Mucosa of stomach (tissue), 1 donor: ENCODE measurements around the gene TRAPPC2L.

Experiments
- H3K27me3 ChIP-seq: one replicate; pipeline ENCODE4 v1.7.0; 2013; ENCODE audit warnings: mild to moderate bottlenecking, low read length; ENCODE audit not compliant: control insufficient read depth, insufficient read depth
- H3K36me3 ChIP-seq: one replicate; pipeline ENCODE4 v1.7.0; 2013; ENCODE audit warnings: low read length; ENCODE audit not compliant: control insufficient read depth, insufficient read depth
- H3K4me1 ChIP-seq: one replicate; pipeline ENCODE4 v1.7.0; 2013; ENCODE audit warnings: mild to moderate bottlenecking, low read length; ENCODE audit not compliant: control insufficient read depth, insufficient read depth
- H3K4me3 ChIP-seq: one replicate; pipeline ENCODE4 v1.7.0; 2013; ENCODE audit warnings: low read length
- H3K9ac ChIP-seq: one replicate; pipeline ENCODE4 v1.7.0; 2013; ENCODE audit warnings: mild to moderate bottlenecking, low read length, moderate library complexity
- H3K9me3 ChIP-seq: one replicate; pipeline ENCODE4 v1.7.0; 2013; ENCODE audit warnings: mild to moderate bottlenecking, low read length, moderate library complexity; ENCODE audit not compliant: control insufficient read depth
- donor health status: Pancreatic carcinoma.

The TRAPPC2L gene

DNA sequence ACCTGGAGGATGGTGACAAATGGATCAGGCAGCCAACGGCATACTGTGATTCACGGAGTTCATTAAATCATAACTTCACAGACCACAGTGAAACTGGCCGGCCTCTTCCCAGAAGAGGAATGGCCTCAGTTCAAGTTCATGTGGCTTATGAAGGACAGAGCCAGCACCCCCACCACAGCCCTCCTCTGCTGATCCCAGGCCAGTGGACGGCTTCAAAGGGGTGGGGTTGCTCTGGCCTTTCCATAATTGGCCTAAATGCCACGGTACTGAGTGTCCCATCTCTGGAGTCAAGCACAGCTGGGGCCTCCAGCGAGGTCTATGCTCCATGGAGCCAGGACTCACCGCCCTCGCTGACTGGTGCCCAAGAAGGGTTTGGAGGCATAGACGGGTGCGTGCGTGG, 21.5 kb upstream of the TRAPPC2L start:
- Histone ChIP-seq H3K27me3 (no peaks in the 10 kb centered on the region), H3K36me3 (no peaks in the 10 kb centered on the region), H3K4me1 (no peaks in the 10 kb centered on the region), H3K9ac (no peak overlapping the region), H3K9me3 (no peaks in the 10 kb centered on the region), H3K4me3 (no peak overlapping the region)

DNA sequence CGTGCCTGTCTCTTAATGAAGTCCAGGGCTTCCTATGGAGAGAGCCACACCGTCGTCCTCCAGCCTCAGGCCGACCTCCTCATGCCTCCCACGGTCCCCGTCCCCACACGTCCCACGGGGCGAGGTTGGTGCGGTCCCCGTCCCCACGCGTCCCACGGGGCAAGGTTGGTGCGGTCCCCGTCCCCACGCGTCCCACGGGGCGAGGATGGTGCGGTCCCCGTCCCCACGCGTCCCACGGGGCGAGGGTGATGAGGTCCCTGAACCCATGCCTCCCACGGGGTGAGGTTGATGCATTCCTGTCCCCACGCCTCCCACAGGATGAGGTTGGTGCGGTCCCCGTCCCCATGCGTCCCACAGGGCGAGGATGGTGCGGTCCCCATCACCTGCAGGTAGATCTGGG, 21.1 kb upstream of the TRAPPC2L start:
- no peaks in the 10 kb centered on the region for H3K9me3 ChIP-seq
- H3K36me3 ChIP-seq, result no peaks in the 10 kb centered on the region
- no peaks in the 10 kb centered on the region for H3K27me3 ChIP-seq
- H3K4me3 ChIP-seq, result no peak overlapping the region
- no peaks in the 10 kb centered on the region for H3K4me1 ChIP-seq
- H3K9ac ChIP-seq, result no peak overlapping the region

DNA sequence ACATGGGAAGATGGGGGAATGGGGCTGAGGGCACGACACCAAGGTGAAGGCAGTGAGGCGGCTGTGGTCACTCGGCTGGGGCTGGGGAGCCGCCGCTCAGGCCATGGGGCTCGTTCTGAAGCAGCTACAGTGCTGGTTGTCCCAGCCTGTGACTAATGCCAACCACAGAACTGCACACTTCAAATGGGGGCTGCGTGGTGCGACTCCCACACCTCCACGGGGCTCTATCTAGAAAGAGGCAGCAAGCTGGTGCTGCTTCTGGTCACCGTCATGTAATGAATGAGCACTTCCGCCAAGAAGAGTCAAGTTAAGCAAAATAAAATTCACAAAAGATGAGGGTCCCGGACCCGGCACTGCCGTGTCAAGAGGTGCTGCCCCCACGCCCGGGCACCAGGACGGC, 20.1 kb upstream of the TRAPPC2L start:
- no peaks in the 10 kb centered on the region for H3K4me1 ChIP-seq
- H3K27me3 ChIP-seq, result no peaks in the 10 kb centered on the region
- H3K4me3 ChIP-seq, result no peak overlapping the region
- no peak overlapping the region for H3K9ac ChIP-seq
- H3K9me3 ChIP-seq, result no peaks in the 10 kb centered on the region
- H3K36me3 ChIP-seq, result no peaks in the 10 kb centered on the region

DNA sequence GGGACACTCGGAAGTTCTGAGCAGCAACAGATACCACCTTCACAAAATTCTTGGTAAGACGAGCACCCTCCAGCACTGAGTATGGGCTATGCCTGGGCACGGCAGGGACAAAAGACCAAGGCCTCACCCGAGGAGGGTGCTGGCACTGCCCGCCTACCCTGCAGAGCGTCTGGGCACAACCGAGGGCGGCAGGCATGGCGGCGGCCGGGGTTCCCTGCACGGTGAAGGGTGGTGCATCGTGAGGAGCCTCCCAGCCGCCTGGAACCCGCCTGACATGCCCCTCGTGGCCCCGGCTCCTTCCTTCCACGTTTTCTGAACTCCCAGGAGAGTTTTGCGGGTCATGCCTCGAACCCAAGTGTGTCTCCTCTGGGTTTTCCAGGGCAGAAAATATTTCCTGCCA, 19.1 kb upstream of the TRAPPC2L start:
- no peaks in the 10 kb centered on the region for H3K27me3 ChIP-seq
- no peaks in the 10 kb centered on the region for H3K9me3 ChIP-seq
- H3K36me3 ChIP-seq, result no peaks in the 10 kb centered on the region
- no peaks in the 10 kb centered on the region for H3K4me1 ChIP-seq
- no peak overlapping the region for H3K4me3 ChIP-seq
- H3K9ac ChIP-seq, result no peak overlapping the region

DNA sequence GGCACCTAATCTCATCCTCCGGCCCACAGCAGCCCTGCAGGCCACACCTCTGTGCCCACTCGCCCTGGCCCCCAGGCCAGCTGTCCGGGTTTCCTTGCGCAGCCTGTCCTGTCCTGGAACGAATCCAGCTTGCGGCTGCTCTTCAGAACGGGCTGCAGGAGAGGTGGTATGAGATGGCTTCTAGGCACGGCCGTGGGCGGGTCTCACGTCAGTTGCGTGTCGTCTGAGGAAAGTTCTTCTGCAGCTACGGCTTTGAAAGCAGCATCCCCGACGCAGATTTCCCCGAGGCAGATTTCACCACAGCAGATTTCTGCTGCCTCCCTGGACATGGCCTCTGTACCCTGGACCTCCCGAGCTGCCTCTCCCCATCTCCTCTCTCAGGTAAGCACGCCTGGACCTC, 18.4 kb upstream of the TRAPPC2L start:
- Histone ChIP-seq H3K27me3 (no peaks in the 10 kb centered on the region), H3K36me3 (no peaks in the 10 kb centered on the region), H3K4me1 (no peaks in the 10 kb centered on the region), H3K9ac (no peak overlapping the region), H3K4me3 (no peak overlapping the region), H3K9me3 (no peaks in the 10 kb centered on the region)

DNA sequence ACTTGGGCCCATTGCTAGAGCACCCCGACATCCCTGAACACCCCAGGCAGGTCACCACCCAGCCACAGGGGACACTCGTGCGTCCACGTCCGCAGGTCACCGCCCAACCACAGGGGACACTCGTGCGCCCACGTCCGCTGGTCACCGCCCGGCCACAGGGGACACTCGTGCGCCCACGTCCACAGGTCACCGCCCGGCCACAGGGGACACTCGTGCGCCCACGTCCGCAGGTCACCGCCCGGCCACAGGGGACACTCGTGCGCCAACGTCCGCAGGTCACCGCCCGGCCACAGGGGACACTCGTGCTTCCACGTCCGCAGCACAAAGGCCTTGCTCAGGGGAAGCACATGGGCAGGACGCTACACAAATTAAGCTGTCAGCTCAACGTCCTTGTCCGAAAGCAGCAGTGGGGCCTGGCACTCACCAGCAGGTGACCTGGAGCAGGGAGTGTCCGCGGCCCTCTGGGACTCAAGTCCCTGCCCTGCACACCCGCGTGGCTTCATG, 17.8 kb upstream of the TRAPPC2L start:
- Histone ChIP-seq H3K27me3 (no peaks in the 10 kb centered on the region), H3K4me1 (no peaks in the 10 kb centered on the region), H3K4me3 (no peak overlapping the region), H3K36me3 (no peaks in the 10 kb centered on the region), H3K9ac (no peak overlapping the region), H3K9me3 (no peaks in the 10 kb centered on the region)

DNA sequence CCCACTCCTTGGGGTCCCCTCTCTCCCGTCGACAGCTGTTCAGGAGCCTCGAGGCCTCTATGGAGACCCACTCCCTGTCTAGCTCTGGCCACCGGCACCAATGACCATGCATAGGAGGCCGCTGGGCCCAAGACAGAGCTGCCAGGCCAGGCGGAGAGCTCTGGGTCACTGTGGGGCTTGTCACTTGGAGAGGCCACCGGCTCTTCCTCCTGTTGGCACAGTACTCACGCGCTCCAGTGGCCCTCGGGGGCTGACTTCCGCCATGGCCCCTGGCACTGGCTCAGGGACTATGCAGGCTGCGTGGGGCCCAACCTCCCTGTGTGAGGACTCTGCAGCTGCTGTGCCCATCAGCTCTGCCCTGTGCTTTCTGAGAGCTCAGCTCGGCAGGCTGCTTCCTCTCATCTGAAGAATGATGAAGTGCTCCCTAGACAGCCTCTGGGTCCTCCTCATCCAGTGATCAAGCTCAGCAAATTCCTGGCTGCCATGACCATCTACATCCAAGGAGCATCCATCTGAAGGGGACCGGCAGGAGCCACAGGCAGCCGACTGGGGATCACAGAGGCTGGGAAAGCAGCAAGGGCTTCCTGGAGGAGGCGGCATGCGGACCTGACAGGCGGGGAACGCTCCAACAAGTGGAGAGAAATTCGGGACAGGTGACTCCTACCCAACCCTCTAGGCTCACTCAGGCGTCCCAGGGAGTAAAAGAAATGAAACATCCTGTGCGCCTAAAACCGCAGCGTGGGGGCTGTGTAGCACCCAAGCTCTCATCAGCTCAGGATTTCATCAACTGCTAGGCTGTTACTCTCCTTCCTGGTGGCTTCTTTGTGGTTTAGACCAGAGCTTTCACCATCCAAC, 17.0 kb upstream of the TRAPPC2L start:
- Histone ChIP-seq H3K4me1 (no peaks in the 10 kb centered on the region), H3K4me3 (no peak overlapping the region), H3K27me3 (no peaks in the 10 kb centered on the region), H3K9ac (no peak overlapping the region), H3K9me3 (no peaks in the 10 kb centered on the region), H3K36me3 (no peaks in the 10 kb centered on the region)

DNA sequence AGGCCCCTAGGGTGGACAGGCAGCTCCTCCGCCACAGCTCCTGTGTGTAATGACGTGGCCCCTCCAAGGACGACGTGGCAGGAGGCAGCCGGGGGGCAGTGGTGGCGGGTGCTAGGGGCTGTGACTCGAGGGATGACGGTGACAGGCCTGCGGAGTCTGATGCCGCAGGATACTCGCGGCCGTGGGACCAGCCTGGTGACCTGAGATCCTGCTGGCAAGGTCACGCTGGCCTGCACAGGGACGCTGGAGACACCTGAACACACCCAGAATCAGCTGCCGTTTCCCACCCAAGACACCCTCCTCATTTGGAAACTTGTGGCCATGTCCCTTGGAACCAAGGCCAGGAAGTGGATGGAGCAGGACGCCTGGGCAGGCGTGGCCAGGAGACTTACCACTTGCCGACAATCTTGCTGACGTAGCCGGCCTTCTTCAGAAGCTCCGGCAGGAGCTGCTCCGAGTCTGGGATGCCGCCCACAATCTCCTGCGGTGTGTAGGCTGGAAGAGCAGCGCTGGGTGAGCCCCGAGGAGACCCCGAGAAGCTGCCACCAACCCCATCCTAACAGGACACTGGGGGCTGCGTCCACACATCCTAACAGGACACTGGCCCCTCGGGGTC, 16.2 kb upstream of the TRAPPC2L start:
- no peaks in the 10 kb centered on the region for H3K9me3 ChIP-seq
- H3K4me3 ChIP-seq, result no peak overlapping the region
- H3K4me1 ChIP-seq, result no peaks in the 10 kb centered on the region
- H3K9ac ChIP-seq, result no peak overlapping the region
- H3K27me3 ChIP-seq, result no peaks in the 10 kb centered on the region
- H3K36me3 ChIP-seq, result no peaks in the 10 kb centered on the region

DNA sequence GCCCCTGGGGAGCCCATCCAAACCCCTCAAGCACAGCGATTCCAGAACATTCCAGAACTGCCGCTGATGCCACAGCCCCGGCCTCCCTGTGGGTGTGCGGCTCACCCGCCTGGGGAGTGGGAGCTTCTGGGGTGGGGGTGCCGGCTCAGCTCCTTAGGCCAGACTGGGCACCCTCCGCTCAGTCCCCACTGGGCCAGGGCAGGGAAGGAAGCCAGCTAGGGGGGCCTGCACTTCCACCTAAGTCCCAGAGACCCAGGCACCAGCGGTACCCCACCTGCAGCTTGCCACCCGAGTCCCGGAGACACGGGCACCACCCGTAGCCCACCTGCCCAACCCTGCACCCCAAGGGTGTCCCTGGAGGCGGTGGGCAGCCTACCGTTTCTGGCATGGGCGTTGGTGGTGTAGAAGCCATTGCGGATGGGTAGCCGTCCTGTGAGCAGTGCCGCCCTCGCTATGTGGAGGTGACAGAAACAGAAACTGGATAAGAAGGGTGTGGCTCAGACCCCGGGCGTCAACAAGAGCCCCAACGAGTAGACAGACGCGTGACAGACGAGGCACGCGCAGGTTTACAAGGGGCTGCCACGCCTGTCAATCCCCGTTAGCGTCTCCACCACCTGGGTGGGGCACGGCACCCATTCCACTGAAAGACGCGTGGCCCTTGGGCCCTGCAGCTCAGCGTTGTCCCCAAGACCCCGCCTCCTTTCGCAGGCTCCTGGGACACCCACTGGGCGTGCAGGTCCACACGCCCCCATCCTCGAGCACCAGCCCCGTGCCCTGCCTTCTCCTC, 15.2 kb upstream of the TRAPPC2L start:
- Histone ChIP-seq H3K36me3 (no peaks in the 10 kb centered on the region), H3K9ac (no peak overlapping the region), H3K9me3 (no peaks in the 10 kb centered on the region), H3K4me1 (no peaks in the 10 kb centered on the region), H3K27me3 (no peaks in the 10 kb centered on the region), H3K4me3 (no peak overlapping the region)

DNA sequence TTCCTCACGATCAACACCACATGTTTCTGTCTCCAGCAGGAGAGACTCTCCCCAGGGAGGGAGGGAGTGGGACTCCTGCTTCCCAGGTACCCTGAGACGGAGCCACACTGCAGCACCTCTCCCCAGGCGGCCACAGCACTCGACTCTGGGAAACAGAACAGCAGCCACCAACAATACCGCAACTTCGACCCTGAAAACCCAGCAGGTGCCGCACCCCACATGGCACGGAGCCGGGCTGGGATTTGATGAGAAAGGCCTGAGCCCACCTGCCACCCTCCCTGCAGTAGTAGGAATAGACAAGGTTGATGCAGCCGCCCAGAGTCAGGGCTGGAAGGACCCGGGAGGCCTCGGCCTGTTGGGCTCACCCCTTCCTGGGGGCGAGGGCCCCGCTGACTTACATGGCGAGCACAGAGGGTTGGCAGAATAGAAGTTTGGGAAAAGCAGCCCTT, 14.6 kb upstream of the TRAPPC2L start:
- Histone ChIP-seq H3K4me3 (no peak overlapping the region), H3K36me3 (no peaks in the 10 kb centered on the region), H3K9ac (no peak overlapping the region), H3K27me3 (no peaks in the 10 kb centered on the region), H3K4me1 (no peaks in the 10 kb centered on the region), H3K9me3 (no peaks in the 10 kb centered on the region)

DNA sequence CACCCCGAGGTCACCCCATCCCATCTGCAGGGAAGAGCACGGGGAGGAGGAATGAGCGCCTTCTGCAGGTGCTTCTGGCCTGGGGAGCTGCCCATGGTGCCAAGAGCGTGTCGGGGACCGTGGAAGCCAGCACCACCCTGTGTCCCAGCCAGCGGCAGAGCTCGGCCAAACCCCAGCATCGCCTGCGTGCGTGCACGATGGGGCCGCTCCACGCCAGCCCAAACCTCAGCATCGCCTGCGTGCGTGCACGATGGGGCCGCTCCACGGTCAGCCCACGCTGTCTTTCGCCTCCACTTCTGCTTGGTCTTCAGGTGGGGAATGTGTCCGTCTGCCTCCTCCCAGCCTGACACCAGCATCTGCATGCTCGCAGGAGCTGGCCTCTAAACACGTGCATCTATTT, 14.1 kb upstream of the TRAPPC2L start:
- Histone ChIP-seq H3K27me3 (no peaks in the 10 kb centered on the region), H3K4me3 (no peak overlapping the region), H3K9me3 (no peaks in the 10 kb centered on the region), H3K36me3 (no peaks in the 10 kb centered on the region), H3K9ac (no peak overlapping the region), H3K4me1 (no peaks in the 10 kb centered on the region)

DNA sequence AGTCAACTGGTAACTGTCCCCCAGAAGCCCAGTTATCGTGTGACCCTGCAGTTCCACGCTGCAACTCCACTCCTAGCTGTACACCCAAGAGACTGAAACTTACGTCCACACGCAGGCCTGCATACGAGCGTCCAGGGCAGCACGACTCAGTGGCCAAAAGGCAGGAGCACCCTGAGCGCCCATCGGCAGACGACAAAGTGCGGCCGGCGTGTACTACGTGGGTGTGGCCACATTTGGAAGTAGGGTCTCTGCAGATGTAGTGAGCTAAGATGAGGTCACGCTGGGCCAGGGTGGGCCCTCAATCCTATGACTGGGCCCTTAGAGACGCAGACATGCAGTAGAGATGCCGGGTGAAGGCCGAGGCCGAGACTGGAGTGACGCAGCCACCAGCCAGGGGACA, 13.7 kb upstream of the TRAPPC2L start:
- no peaks in the 10 kb centered on the region for H3K9me3 ChIP-seq
- H3K27me3 ChIP-seq, result no peaks in the 10 kb centered on the region
- no peaks in the 10 kb centered on the region for H3K4me1 ChIP-seq
- no peaks in the 10 kb centered on the region for H3K36me3 ChIP-seq
- H3K4me3 ChIP-seq, result no peak overlapping the region
- no peak overlapping the region for H3K9ac ChIP-seq
